B cell (primary cell): ENCODE results near the gene CCKAR. TPM values are rescaled to one million over a fixed set of nuclear protein-coding genes. Genes with fewer than 3 reads are reported as not detected.

ENCODE experiments used
- ATAC-seq: fragments of 200-7000 bp; cut with Tn5 transposase; one replicate; pipeline ENCODE4 v1.10.0; 2021; ENCODE audit warnings: low read depth, mild to moderate bottlenecking, moderate number of reproducible peaks, moderate library complexity
- CTCF ChIA-PET: fragments of 350-600 bp; sonication (Branson Sonifier 250); formaldehyde crosslinking; loops from one replicate; lab custom pipeline; 2021; ENCODE audit warnings: antibody characterized with exemption, inconsistent platforms; lab: Charles Lee
- POLR2A ChIA-PET: fragments of 350-600 bp; sonication (Branson Sonifier 250); formaldehyde crosslinking; loops from one replicate; lab custom pipeline; 2021; ENCODE audit warnings: antibody characterized with exemption; lab: Charles Lee
- DNase-seq: peaks from one replicate; pipeline ENCODE4 v3.0.0; 2013
- H2AFZ ChIP-seq: 2 replicates; pipeline ENCODE4 v1.6.1; 2012; ENCODE audit warnings: mild to moderate bottlenecking, low read depth, low read length; ENCODE audit not compliant: insufficient read depth, poor library complexity, severe bottlenecking
- H3K27ac ChIP-seq, 2 donors: 1 replicate in 1 of 2; 2 replicates in 1 of 2; pipeline ENCODE4 v1.5.1; 2012 to 2013; ENCODE audit warnings: low read length in 2 of 2, mild to moderate bottlenecking in 2 of 2, moderate library complexity in 1 of 2
- H3K27me3 ChIP-seq, 4 experiments: fragments of 200-600 bp in 1 of 4; sonication (generic) in 1 of 4; replicated peaks in 1 of 4; 1 replicate in 2 of 4; 2 replicates in 2 of 4; pipeline versions ENCODE4 v1.6.1 to v1.7.0; 2013 to 2016; ENCODE audit warnings: low read length in 3 of 4, mild to moderate bottlenecking in 2 of 4, mixed read lengths in 1 of 4, moderate library complexity in 1 of 4; ENCODE audit not compliant: insufficient read depth in 4 of 4, control insufficient read depth in 3 of 4; ENCODE audit errors: control extremely low read depth in 1 of 4
- H3K36me3 ChIP-seq, 2 experiments: replicated peaks in 1 of 2; 1 replicate in 1 of 2; 2 replicates in 1 of 2; pipeline versions ENCODE4 v1.6.1 to v1.7.1; 2013; ENCODE audit warnings: low read length in 1 of 2; ENCODE audit not compliant: insufficient read depth in 2 of 2, control insufficient read depth in 1 of 2; ENCODE audit errors: control extremely low read depth in 1 of 2, extremely low read depth in 1 of 2
- H3K4me1 ChIP-seq, 2 donors: fragments of 200-600 bp in 1 of 2; sonication (generic) in 1 of 2; 1 replicate in 1 of 2; 2 replicates in 1 of 2; pipeline versions ENCODE4 v1.5.1 to v1.6.1; 2013 to 2017; ENCODE audit warnings: low read length in 2 of 2; ENCODE audit not compliant: control insufficient read depth in 2 of 2, insufficient read depth in 2 of 2
- H3K4me2 ChIP-seq: replicated peaks from 2 replicates; pipeline ENCODE3; 2012; ENCODE audit warnings: mild to moderate bottlenecking, low read depth, low read length; ENCODE audit not compliant: poor library complexity, severe bottlenecking
- H3K4me3 ChIP-seq, 5 experiments: fragments of 200-600 bp in 1 of 5; sonication (generic) in 1 of 5; 1 replicate in 3 of 5; 2 replicates in 2 of 5; pipeline versions ENCODE4 v1.5.1 to v1.7.0; 2011 to 2016; ENCODE audit warnings: low read length in 4 of 5, mild to moderate bottlenecking in 4 of 5, low read depth in 2 of 5, control low read depth in 1 of 5, moderate library complexity in 1 of 5; ENCODE audit not compliant: insufficient read depth in 1 of 5; ENCODE audit errors: control extremely low read depth in 1 of 5, extremely low read depth in 1 of 5
- H3K79me2 ChIP-seq: fragments of 200-600 bp; sonication (generic); one replicate; pipeline ENCODE4 v1.6.0; 2016; ENCODE audit warnings: low read length; ENCODE audit not compliant: control insufficient read depth, insufficient read depth
- H3K9ac ChIP-seq: fragments of 200-600 bp; sonication (generic); 2 replicates; pipeline ENCODE4 v1.6.1; 2017; ENCODE audit warnings: mild to moderate bottlenecking, low read length, moderate library complexity
- H3K9me3 ChIP-seq, 3 donors: one replicate each; pipeline versions ENCODE4 v1.6.1 to v1.7.1; 2013; ENCODE audit warnings: low read length in 2 of 3; ENCODE audit not compliant: control insufficient read depth in 2 of 3, insufficient read depth in 1 of 3; ENCODE audit errors: control extremely low read depth in 1 of 3
- H4K20me1 ChIP-seq: 2 replicates; pipeline ENCODE4 v1.6.0; 2012; ENCODE audit warnings: mild to moderate bottlenecking, low read length; ENCODE audit not compliant: insufficient read depth, control insufficient read depth, poor library complexity, severe bottlenecking
- H3K27ac Mint-ChIP-seq: one replicate; pipeline ENCODE4 v1.8.0; 2021; ENCODE audit warnings: mixed read lengths
- H3K27me3 Mint-ChIP-seq: one replicate; pipeline ENCODE4 v1.8.0; 2021; ENCODE audit warnings: mixed read lengths
- H3K4me1 Mint-ChIP-seq: one replicate; pipeline ENCODE4 v1.8.0; 2021; ENCODE audit warnings: mixed read lengths
- H3K4me3 Mint-ChIP-seq: one replicate; pipeline ENCODE4 v1.8.0; 2021; ENCODE audit warnings: mixed read lengths
- H3K9me3 Mint-ChIP-seq: one replicate; pipeline ENCODE4 v1.8.0; 2022; ENCODE audit warnings: mixed read lengths; ENCODE audit not compliant: insufficient read depth
- CTCF ChIP-seq: fragments of 200-600 bp; IDR thresholded peaks from one replicate; pipeline ENCODE4 v1.8.0; 2022; ENCODE audit warnings: antibody characterized with exemption, mild to moderate bottlenecking
- EZH2 ChIP-seq: IDR thresholded peaks from 2 replicates; pipeline ENCODE4 v1.6.1; 2012; ENCODE audit warnings: borderline replicate concordance, low read depth, mild to moderate bottlenecking, moderate library complexity, low read length; ENCODE audit not compliant: insufficient read depth, poor library complexity, severe bottlenecking
- WGBS: methylation state at CpG from one replicate; pipeline ENCODE4 v1.1.5; 2013; ENCODE audit warnings: missing lambda C conversion rate; ENCODE audit not compliant: insufficient coverage; 5-methylcytosine and 5-hydroxymethylcytosine counted together
- intact Hi-C: fragments of 100-400 bp; cut with micrococcal nuclease; formaldehyde crosslinking; loops from one replicate; pipeline ENCODE4 v1.10.0; 2022
- polyA plus RNA-seq: library from polyadenylated mRNA; depleted of rRNA; stranded (reverse); fragments of >200 nt; gene quantifications from 2 replicates; pipeline ENCODE4 v1.2.3, GENCODE V29; 2012
- total RNA-seq, 2 donors: library from RNA; stranded (reverse); fragments of 120-200 nt in 1 of 2; gene quantifications; 1 replicate in 1 of 2; 2 replicates in 1 of 2; pipeline versions ENCODE4 v1.2.3 to v1.2.4, GENCODE V29; 2013 to 2022

CCKAR gene
- total and polyA plus RNA-seq, 2 donors (not counting 1 experiment from before 2014, with no cell fraction given), result not detected

DNA sequence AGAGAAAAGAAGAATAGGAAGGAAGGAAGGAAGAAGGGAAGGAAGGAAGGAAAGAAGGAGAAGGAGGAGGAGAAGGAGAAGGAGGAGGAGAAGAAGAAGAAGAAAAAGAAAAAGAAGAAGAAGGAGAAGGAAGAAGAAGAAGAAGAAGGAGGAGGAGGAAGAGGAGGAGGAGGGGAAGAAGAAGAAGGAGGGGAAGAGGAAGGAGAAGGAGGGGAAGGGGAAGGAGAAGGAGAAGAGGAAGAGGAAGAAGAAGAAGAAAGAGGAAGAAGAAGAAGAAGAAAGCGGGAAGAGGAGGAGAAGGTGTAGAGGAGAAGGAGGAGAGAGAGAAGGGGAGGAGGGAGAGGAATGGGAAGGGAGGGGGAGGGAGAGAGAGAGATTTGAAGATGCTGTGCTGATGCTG lies 22.6 kb downstream of the CCKAR start:
- Histone ChIP-seq H3K27ac (no peak overlapping the region), H4K20me1 (no peaks in the 10 kb centered on the region), H3K4me2 (no peak overlapping the region), H2AFZ (no peak overlapping the region), H3K79me2 (no peaks in the 10 kb centered on the region), H3K36me3 (no peaks in the 10 kb centered on the region), H3K9ac (no peak overlapping the region), H3K9me3 (peaks cover 0 to 3% (median 0%) of the 10 kb centered on the region in 3 donors), H3K4me1 (no peaks in the 10 kb centered on the region), H3K27me3 (peaks cover 0 to 7% (median 0%) of the 10 kb centered on the region in 4 experiments), H3K4me3 (no peak overlapping the region)
- ChIA-PET CTCF (no interaction called here), POLR2A (no interaction called here)
- no peak overlapping the region for H3K27ac Mint-ChIP-seq
- no peaks in the 10 kb centered on the region for H3K9me3 Mint-ChIP-seq
- TF ChIP-seq EZH2 (no peak), CTCF (peak; percentile 11)
- DNase-seq (no peak), ATAC-seq (no peak)
- intact Hi-C loops, result no loop called here
- no peak overlapping the region for H3K4me3 Mint-ChIP-seq
- H3K27me3 Mint-ChIP-seq, result peaks cover 14% of the 10 kb centered on the region
- no peaks in the 10 kb centered on the region for H3K4me1 Mint-ChIP-seq
- whole genome bisulfite sequencing, result 83% methylated on average over 1 of the region's 1 CpG

DNA sequence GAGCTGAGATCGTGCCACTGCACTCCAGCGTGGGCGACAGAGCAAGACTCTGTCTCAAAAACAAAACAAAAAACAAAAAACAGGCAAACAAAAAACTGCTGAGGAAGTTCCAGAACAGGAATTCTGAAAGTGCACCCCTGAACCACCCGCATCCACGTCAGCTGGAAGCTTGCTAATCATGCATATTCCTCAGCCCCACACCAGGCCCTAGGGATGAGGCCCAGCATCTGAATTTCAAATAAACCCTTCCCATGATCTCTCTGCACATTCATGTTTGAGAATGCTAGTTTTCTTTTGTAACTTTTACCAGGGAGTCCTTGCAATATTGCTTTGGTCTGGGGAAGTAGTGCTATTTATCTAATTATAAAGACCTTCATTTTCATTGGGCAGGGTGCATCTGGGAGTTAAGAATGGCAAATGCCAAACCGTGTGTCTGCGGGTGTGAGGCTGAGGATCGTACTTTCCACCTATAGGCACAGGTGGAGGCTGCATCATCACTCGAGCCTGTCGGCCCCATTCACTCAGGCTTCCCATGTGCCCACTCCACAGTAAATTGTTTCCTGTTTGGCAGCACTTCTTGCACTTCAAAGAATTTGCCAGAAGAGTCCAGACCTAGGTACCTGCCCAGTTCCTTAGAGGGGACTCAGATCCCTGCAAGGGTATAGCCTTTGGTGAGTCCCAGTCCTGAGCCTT lies 23.6 kb downstream of the CCKAR start:
- Histone ChIP-seq H2AFZ (no peak overlapping the region), H4K20me1 (no peaks in the 10 kb centered on the region), H3K79me2 (no peaks in the 10 kb centered on the region), H3K4me1 (no peaks in the 10 kb centered on the region), H3K27ac (no peak overlapping the region), H3K27me3 (peaks cover 0 to 7% (median 0%) of the 10 kb centered on the region in 4 experiments), H3K4me2 (no peak overlapping the region), H3K4me3 (no peak overlapping the region), H3K9ac (no peak overlapping the region), H3K36me3 (no peaks in the 10 kb centered on the region), H3K9me3 (peaks cover 0 to 3% (median 0%) of the 10 kb centered on the region in 3 donors)
- H3K4me3 Mint-ChIP-seq, result no peak overlapping the region
- H3K27me3 Mint-ChIP-seq, result peaks cover 14% of the 10 kb centered on the region
- 91% methylated on average over 10 of the region's 10 CpGs for WGBS
- no peak overlapping the region for H3K27ac Mint-ChIP-seq
- H3K4me1 Mint-ChIP-seq, result no peaks in the 10 kb centered on the region
- ATAC-seq (no peak), DNase-seq (no peak)
- no peaks in the 10 kb centered on the region for H3K9me3 Mint-ChIP-seq
- POLR2A ChIA-PET, result no interaction called here
- no peak for TF ChIP-seq EZH2
- TF ChIP-seq CTCF, result no peak
- CTCF ChIA-PET, result no interaction called here
- intact Hi-C loops, result no loop called here
